ENCODE data around the gene MORF4L2. TPM values are rescaled to one million over a fixed set of nuclear protein-coding genes. Genes with fewer than 3 reads are reported as not detected.
"Not testable (repeated sequence)": the region's sequence is repeated elsewhere in the genome, so short reads cannot be mapped to it uniquely, and the experiment has no call there.

The MORF4L2 gene
- total and polyA plus RNA-seq, 5 donors from 2014 or later: 61.9 to 176 (median 85.5) TPM

GRCh38 chrX:103656617-103657016, 29.9 kb downstream of the MORF4L2 start:
- Mint-ChIP-seq H3K27ac (no peak overlapping the region), H3K4me1 (no peaks in the 10 kb centered on the region), H3K9me3 (peaks cover 0 to 4% (median 1%) of the 10 kb centered on the region in 7 donors), H3K36me3 (no peaks in the 10 kb centered on the region), H3K4me3 (no peak overlapping the region), H3K27me3 (no peaks in the 10 kb centered on the region)
- DNase-seq (no peak), ATAC-seq (ENCODE audit: low read depth in 2 of 2) (no peak)
- H3K4me3 ChIP-seq (ENCODE audit: low read depth, low read length): no peak overlapping the region
- H3K27me3 ChIP-seq (ENCODE audit: control insufficient read depth, insufficient read depth, low read length): no peaks in the 10 kb centered on the region
- no peaks in the 10 kb centered on the region for H3K9me3 ChIP-seq (ENCODE audit: control insufficient read depth in 2 of 2, low read length in 2 of 2)
- H3K36me3 ChIP-seq (ENCODE audit: control insufficient read depth, insufficient read depth, low read length): no peaks in the 10 kb centered on the region
- no peak overlapping the region for H3K27ac ChIP-seq (ENCODE audit: insufficient read depth, low read length, poor library complexity, severe bottlenecking)
- no peaks in the 10 kb centered on the region for H3K4me1 ChIP-seq (ENCODE audit: control insufficient read depth, insufficient read depth, low read length, poor library complexity, severe bottlenecking)

DNA sequence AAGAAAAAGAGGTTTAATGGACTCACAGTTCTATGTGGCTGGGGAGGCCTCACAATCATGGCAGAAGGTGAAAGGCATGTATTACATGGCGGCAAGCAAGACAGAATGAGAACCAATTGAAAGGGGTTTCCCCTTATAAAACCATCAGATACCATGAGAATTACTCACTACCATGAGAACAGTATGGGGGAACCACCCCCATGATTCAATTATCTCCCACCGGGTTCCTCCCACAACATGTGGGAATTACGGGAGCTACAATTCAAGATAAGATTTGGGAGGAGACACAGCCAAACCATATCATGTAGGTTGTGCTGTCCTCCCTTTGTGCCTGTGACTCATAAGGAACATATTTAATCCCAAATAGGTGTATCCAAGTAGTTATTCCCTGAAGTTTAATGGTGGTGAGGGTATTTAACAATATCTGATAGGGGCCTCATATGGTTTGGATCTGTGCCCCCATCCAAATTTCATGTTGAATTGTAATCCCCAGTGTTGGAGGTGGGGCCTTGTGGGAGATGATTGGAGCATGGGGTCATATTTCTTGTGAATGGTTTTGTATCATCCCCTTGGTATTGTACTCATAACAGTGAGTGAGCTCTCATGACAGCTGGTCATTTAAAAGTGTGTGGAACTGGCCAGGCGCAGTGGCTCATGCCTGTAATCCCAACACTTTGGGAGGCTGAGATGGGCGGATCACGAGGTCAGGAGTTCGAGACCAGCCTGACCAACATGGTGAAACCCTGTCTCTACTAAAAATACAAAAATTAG, 31.1 kb downstream of the MORF4L2 start:
- not testable (repeated sequence) for H3K36me3 Mint-ChIP-seq; H3K27ac ChIP-seq (ENCODE audit: insufficient read depth, low read length, poor library complexity, severe bottlenecking); H3K36me3 ChIP-seq (ENCODE audit: control insufficient read depth, insufficient read depth, low read length); H3K9me3 Mint-ChIP-seq; H3K4me1 ChIP-seq (ENCODE audit: control insufficient read depth, insufficient read depth, low read length, poor library complexity, severe bottlenecking); H3K4me3 Mint-ChIP-seq; H3K9me3 ChIP-seq (ENCODE audit: control insufficient read depth in 2 of 2, low read length in 2 of 2); H3K4me3 ChIP-seq (ENCODE audit: low read depth, low read length); H3K27ac Mint-ChIP-seq; H3K4me1 Mint-ChIP-seq; H3K27me3 Mint-ChIP-seq; DNase-seq; H3K27me3 ChIP-seq (ENCODE audit: control insufficient read depth, insufficient read depth, low read length); ATAC-seq (ENCODE audit: low read depth in 2 of 2)

- DNase-seq (no peak), ATAC-seq (ENCODE audit: low read depth in 2 of 2) (no peak)
- Mint-ChIP-seq H3K36me3 (no peaks in the 10 kb centered on the region), H3K27ac (no peak overlapping the region), H3K4me1 (no peaks in the 10 kb centered on the region), H3K9me3 (peaks cover 0 to 2% (median 0%) of the 10 kb centered on the region in 7 donors), H3K27me3 (peaks cover 8% of the 10 kb centered on the region), H3K4me3 (no peak overlapping the region)
- Histone ChIP-seq H3K9me3 (ENCODE audit: control insufficient read depth in 2 of 2, low read length in 2 of 2) (no peaks in the 10 kb centered on the region), H3K4me3 (ENCODE audit: low read depth, low read length) (no peak overlapping the region), H3K4me1 (ENCODE audit: control insufficient read depth, insufficient read depth, low read length, poor library complexity, severe bottlenecking) (no peaks in the 10 kb centered on the region), H3K27ac (ENCODE audit: insufficient read depth, low read length, poor library complexity, severe bottlenecking) (no peak overlapping the region), H3K27me3 (ENCODE audit: control insufficient read depth, insufficient read depth, low read length) (no peaks in the 10 kb centered on the region), H3K36me3 (ENCODE audit: control insufficient read depth, insufficient read depth, low read length) (no peaks in the 10 kb centered on the region)
Measured at GRCh38 chrX:103651151-103651773, 35.2 kb downstream of the MORF4L2 start.

DNA sequence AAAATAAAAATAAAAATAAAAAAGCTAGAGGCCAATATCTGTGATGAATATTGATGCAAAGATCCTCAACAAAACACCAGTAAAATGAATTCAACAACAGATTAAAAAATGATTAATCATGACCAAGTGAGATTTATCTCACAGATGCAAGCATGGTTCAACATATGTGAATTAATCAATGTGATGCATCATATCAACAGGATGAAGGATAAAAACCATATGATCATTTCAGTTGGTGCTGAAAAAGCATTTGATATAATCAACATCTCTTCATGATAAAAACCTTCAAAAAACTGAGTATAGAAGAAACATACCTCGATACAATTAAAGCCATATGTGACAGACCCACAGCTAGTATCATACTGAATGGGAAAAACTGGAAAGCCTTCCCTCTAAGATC, 38.9 kb downstream of the MORF4L2 start:
- Mint-ChIP-seq H3K4me1 (no peaks in the 10 kb centered on the region), H3K4me3 (no peak overlapping the region), H3K27ac (no peak overlapping the region), H3K9me3 (peaks cover 0 to 6% (median 0%) of the 10 kb centered on the region in 7 donors), H3K27me3 (peaks cover 24% of the 10 kb centered on the region), H3K36me3 (no peaks in the 10 kb centered on the region)
- no peak overlapping the region for H3K27ac ChIP-seq (ENCODE audit: insufficient read depth, low read length, poor library complexity, severe bottlenecking)
- H3K4me3 ChIP-seq (ENCODE audit: low read depth, low read length): no peak overlapping the region
- DNase-seq (no peak), ATAC-seq (ENCODE audit: low read depth in 2 of 2) (no peak)
- H3K9me3 ChIP-seq (ENCODE audit: control insufficient read depth in 2 of 2, low read length in 2 of 2): no peaks in the 10 kb centered on the region
- no peaks in the 10 kb centered on the region for H3K36me3 ChIP-seq (ENCODE audit: control insufficient read depth, insufficient read depth, low read length)
- H3K4me1 ChIP-seq (ENCODE audit: control insufficient read depth, insufficient read depth, low read length, poor library complexity, severe bottlenecking): no peaks in the 10 kb centered on the region
- no peaks in the 10 kb centered on the region for H3K27me3 ChIP-seq (ENCODE audit: control insufficient read depth, insufficient read depth, low read length)

DNA sequence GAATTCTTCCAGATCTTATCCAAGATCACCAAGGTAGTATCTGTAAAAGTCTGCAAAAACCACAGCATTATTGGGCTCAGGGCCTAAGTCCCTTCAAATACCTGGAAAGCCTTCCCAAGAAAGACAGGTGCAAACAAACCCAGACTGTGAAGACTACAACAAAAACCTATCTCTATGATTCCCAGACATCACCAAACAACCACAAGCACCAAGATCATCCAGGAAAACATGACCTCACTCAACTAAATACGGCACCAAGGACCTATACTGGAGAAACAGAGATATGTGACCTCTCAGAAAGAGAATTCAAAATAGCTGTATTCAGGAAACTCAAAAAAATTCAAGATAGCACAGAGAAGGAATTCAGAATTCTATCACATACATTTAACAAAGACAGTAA, 42.4 kb downstream of the MORF4L2 start:
- Histone ChIP-seq H3K27ac (ENCODE audit: insufficient read depth, low read length, poor library complexity, severe bottlenecking) (no peak overlapping the region), H3K4me3 (ENCODE audit: low read depth, low read length) (no peak overlapping the region), H3K4me1 (ENCODE audit: control insufficient read depth, insufficient read depth, low read length, poor library complexity, severe bottlenecking) (no peaks in the 10 kb centered on the region), H3K9me3 (ENCODE audit: control insufficient read depth in 2 of 2, low read length in 2 of 2) (no peaks in the 10 kb centered on the region), H3K27me3 (ENCODE audit: control insufficient read depth, insufficient read depth, low read length) (no peaks in the 10 kb centered on the region), H3K36me3 (ENCODE audit: control insufficient read depth, insufficient read depth, low read length) (no peaks in the 10 kb centered on the region)
- Mint-ChIP-seq H3K27me3 (peaks cover 24% of the 10 kb centered on the region), H3K4me3 (no peak overlapping the region), H3K36me3 (no peaks in the 10 kb centered on the region), H3K4me1 (no peaks in the 10 kb centered on the region), H3K9me3 (peaks cover 0 to 6% (median 0%) of the 10 kb centered on the region in 7 donors), H3K27ac (no peak overlapping the region)
- DNase-seq (no peak), ATAC-seq (ENCODE audit: low read depth in 2 of 2) (no peak)

- ATAC-seq (ENCODE audit: low read depth in 2 of 2): no peak
- H3K36me3 Mint-ChIP-seq: no peaks in the 10 kb centered on the region
Measured at GRCh38 chrX:103640401-103641155, 45.9 kb downstream of the MORF4L2 start.

DNA sequence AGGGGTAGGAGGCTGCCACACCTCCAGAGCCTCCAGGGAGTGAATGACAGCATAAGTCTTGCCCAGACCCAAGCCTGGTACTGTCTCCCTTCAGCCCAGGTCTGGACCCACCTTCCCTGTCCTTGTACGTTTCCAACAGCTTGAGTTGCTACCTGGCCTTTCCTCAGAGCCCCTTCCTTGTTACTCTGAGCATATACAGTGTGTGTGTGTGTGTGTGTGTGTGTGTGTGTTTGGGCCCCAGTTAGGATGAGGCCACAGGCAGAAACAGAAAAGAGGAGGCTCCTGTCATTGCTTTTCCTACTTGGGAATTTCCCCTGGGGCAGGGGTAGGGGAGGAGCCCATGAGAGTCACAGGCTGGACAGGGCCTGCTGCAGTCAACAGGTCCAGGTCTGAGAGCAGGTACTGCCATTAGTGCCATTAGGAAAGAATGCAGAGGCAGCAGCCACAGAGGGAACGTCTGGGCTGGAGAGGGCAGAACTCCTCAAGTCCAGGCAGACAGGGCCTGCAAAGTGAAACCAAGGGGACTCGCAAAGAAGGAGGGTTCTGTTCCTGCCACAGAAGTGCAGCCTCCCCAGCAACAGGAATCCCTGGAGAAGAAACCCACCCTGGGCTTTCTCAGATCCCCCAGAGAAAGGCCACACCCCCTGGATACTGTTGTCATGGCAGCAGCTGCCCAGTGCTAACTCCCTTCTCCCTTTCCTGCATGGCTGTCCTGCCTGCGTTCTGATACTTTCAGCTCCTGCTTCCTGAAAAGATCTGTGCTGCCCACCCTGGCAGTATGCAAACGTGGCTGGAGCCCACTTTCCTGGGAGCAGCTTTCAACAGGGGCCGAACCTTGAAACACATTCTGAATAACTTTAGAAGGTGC, 47.8 kb downstream of the MORF4L2 start:
- H3K27me3 ChIP-seq (ENCODE audit: control insufficient read depth, insufficient read depth, low read length); H3K4me3 Mint-ChIP-seq; H3K27me3 Mint-ChIP-seq; H3K9me3 Mint-ChIP-seq; DNase-seq; H3K27ac ChIP-seq (ENCODE audit: insufficient read depth, low read length, poor library complexity, severe bottlenecking); H3K4me1 Mint-ChIP-seq; H3K36me3 Mint-ChIP-seq; H3K4me3 ChIP-seq (ENCODE audit: low read depth, low read length); H3K27ac Mint-ChIP-seq; ATAC-seq (ENCODE audit: low read depth in 2 of 2); H3K4me1 ChIP-seq (ENCODE audit: control insufficient read depth, insufficient read depth, low read length, poor library complexity, severe bottlenecking); H3K9me3 ChIP-seq (ENCODE audit: control insufficient read depth in 2 of 2, low read length in 2 of 2); H3K36me3 ChIP-seq (ENCODE audit: control insufficient read depth, insufficient read depth, low read length): not testable (repeated sequence)

More at GRCh38 chrX:103640401-103641155, 45.9 kb downstream of the MORF4L2 start:
- no peak overlapping the region for H3K4me3 Mint-ChIP-seq
- no peaks in the 10 kb centered on the region for H3K4me1 ChIP-seq (ENCODE audit: control insufficient read depth, insufficient read depth, low read length, poor library complexity, severe bottlenecking)
- H3K4me1 Mint-ChIP-seq: no peaks in the 10 kb centered on the region
- no peaks in the 10 kb centered on the region for H3K9me3 ChIP-seq (ENCODE audit: control insufficient read depth in 2 of 2, low read length in 2 of 2)
- peaks cover 0 to 5% (median 0%) of the 10 kb centered on the region in 7 donors for H3K9me3 Mint-ChIP-seq
- H3K4me3 ChIP-seq (ENCODE audit: low read depth, low read length): no peak overlapping the region
- no peaks in the 10 kb centered on the region for H3K27me3 ChIP-seq (ENCODE audit: control insufficient read depth, insufficient read depth, low read length)
- no peak overlapping the region for H3K27ac ChIP-seq (ENCODE audit: insufficient read depth, low read length, poor library complexity, severe bottlenecking)
- peaks cover 13% of the 10 kb centered on the region for H3K27me3 Mint-ChIP-seq
- DNase-seq: no peak
- H3K27ac Mint-ChIP-seq: no peak overlapping the region
- no peaks in the 10 kb centered on the region for H3K36me3 ChIP-seq (ENCODE audit: control insufficient read depth, insufficient read depth, low read length)

All from CD4-positive, CD25-positive, alpha-beta regulatory T cell (primary cell).